Activated T-cell treated with anti-CD3 and anti-CD28 coated beads, Interleukin-2, amount 50 U/mL, for 72 hours (primary cell): ENCODE results near the gene PAK5. TPM values are rescaled to one million over a fixed set of nuclear protein-coding genes. Genes with fewer than 3 reads are reported as not detected.

Source experiments
- ATAC-seq, 2 donors: fragments of 150-1000 bp; cut with Tn5 transposase; replicated peaks in 1 of 2; 2 replicates each; pipeline ENCODE4 v1.10.0; 2021; ENCODE audit warnings: moderate library complexity in 2 of 2, mild to moderate bottlenecking in 1 of 2
- DNase-seq, 2 donors: peaks; one replicate each; pipeline ENCODE4 v3.0.0; 2021 to 2022; ENCODE audit warnings: mixed read lengths in 1 of 2
- H3K27ac Mint-ChIP-seq: one replicate; pipeline ENCODE4 v1.8.0; 2022; ENCODE audit warnings: mild to moderate bottlenecking, moderate library complexity, mixed read lengths
- H3K27me3 Mint-ChIP-seq: one replicate; pipeline ENCODE4 v1.8.0; 2022; ENCODE audit warnings: low read depth, mixed read lengths
- H3K36me3 Mint-ChIP-seq, 2 donors: one replicate each; pipeline ENCODE4 v1.8.0; 2022; ENCODE audit warnings: mixed read lengths in 2 of 2, mild to moderate bottlenecking in 1 of 2; ENCODE audit not compliant: insufficient read depth in 2 of 2
- H3K4me1 Mint-ChIP-seq: one replicate; pipeline ENCODE4 v1.8.0; 2022; ENCODE audit warnings: low read depth, mixed read lengths
- H3K4me3 Mint-ChIP-seq, 2 donors: one replicate each; pipeline ENCODE4 v1.8.0; 2022; ENCODE audit warnings: mild to moderate bottlenecking in 2 of 2, mixed read lengths in 2 of 2, moderate library complexity in 2 of 2
- H3K9me3 Mint-ChIP-seq, 2 donors: one replicate each; pipeline ENCODE4 v1.8.0; 2022; ENCODE audit warnings: mixed read lengths in 2 of 2
- total RNA-seq, 2 donors: library from RNA; stranded (reverse); gene quantifications; one replicate each; pipeline ENCODE4 v1.2.3, GENCODE V29; 2022

The PAK5 gene
- total RNA-seq, 2 donors from 2014 or later: not detected

DNA sequence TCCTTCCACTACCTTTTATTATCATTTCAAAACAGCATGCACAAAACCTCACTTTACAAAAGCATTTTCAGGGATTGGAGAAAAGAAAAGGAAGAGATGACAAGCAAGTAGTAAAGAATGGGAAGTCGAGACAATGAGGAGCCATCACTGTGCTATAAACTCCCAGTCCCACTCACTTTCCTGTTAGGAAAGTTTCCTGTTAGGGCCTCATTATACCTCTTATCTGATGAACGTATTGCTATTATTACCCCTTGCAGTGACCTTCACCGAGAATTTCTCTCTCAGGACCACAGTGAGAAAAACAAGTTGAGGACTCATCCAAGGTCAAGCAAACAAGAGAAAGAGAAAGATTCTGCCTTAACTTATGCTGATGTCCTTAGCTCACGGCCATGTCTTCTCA lies 295.7 kb downstream of the PAK5 start:
- Mint-ChIP-seq H3K4me1 (no peaks in the 10 kb centered on the region), H3K9me3 (peaks cover 2 to 3% of the 10 kb centered on the region in 2 donors), H3K36me3 (no peaks in the 10 kb centered on the region), H3K4me3 (no peak overlapping the region), H3K27ac (no peak overlapping the region), H3K27me3 (peaks cover 5% of the 10 kb centered on the region)
- ATAC-seq: no peak
- DNase-seq: no peak

DNA sequence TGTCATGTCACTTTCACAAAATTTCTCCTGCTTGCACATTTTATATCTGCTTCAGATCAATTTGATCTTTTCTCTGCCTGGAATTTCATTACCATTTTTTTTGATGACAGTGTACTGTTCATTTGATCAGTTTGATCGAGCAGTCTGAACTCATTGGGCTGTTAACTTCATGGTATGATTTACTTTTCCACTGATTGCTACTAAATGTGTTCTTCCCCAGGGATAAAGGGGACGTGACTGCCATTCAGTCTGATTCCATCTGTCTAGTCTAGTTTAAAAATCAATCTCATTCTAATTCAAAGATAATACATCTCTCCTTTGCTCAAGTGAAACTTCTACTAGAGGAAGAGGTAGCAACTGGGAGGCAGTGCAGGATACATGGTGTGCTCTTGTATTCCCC lies 303.4 kb downstream of the PAK5 start:
- Mint-ChIP-seq H3K36me3 (no peaks in the 10 kb centered on the region), H3K9me3 (no peaks in the 10 kb centered on the region), H3K27ac (no peak overlapping the region), H3K4me3 (no peak overlapping the region), H3K27me3 (no peaks in the 10 kb centered on the region), H3K4me1 (no peaks in the 10 kb centered on the region)
- ATAC-seq: no peak
- DNase-seq: no peak

DNA sequence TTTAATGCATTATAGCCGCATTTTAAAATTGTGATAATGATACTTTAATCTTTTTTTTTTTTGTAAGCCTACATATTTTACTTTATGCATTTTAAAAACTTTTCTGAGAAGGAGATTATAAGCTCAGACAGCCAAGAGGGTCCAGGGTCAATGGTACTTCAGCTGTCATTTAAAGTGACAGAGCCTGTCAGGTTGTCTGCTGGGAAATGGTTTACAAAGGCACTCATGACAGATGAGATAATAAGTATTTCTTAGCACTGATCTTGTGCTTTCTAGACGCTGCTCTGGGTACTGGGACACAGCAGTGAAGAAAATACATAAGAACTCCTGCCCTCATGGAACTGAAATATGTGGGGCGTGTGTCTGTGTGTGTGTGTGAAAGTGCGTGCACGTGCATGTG lies 304.9 kb downstream of the PAK5 start:
- Mint-ChIP-seq H3K27me3 (no peaks in the 10 kb centered on the region), H3K4me1 (no peaks in the 10 kb centered on the region), H3K4me3 (no peak overlapping the region), H3K36me3 (no peaks in the 10 kb centered on the region), H3K27ac (no peak overlapping the region), H3K9me3 (no peaks in the 10 kb centered on the region)
- DNase-seq: no peak
- no peak for ATAC-seq

DNA sequence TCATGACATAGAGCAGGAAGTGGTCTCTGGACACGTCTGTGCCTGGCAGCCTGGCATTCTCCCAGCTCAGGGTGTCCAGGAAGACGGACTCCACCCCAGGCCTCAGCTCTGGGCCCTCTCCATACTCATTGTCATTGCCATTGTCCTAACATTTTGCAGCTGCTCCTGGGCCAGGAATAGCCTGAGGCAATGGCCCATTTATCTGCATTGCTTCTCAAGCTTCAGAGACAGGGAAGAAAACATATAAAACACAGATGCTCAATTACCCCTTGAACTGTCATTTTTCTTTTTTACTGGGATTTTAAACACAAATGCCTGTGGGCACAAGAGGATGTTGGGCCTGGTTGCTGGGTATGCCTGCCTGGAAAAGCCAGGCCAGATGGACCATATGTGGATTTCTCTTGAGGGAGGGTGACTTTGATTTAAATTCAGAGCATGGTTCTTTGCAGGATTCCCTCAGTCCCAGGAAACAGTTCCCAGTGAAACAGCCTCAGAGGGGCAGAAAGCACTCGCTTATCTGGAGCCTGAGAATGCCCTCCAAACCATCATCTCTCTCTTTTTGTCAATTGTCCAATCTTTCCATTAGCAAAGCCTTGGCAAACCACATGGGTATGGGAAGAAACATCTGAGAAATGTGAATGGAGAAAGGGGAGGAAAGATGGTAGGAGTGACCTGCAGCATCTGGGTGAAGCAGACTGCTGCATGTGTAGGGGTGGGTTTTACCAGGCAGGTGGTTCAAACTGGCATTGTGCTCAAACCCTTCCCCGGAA lies 306.6 kb downstream of the PAK5 start:
- no peaks in the 10 kb centered on the region for H3K9me3 Mint-ChIP-seq

DNA sequence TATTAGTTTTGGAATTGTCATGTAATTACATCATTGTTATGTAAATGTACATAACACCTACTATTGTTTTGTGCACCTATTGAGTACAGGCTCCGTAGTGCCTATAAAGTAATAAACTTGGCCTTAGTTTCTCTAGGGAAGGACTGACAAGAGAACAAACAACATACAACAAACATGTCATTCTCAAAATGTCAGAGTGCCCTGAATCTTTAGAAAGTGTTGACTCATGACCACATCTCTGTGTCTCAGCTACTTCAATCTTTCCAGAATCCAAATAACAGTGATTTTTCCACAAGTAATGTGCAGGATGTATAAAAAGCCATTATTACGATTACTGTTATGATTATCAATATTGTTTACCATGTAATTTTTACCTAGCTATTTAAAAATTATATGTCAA lies 307.3 kb downstream of the PAK5 start:
- ATAC-seq (no peak), DNase-seq (no peak)
- Mint-ChIP-seq H3K36me3 (no peaks in the 10 kb centered on the region), H3K4me3 (no peak overlapping the region), H3K27ac (no peak overlapping the region), H3K27me3 (no peaks in the 10 kb centered on the region), H3K9me3 (no peaks in the 10 kb centered on the region), H3K4me1 (no peaks in the 10 kb centered on the region)

More for the DNA sequence above, 306.6 kb downstream of the PAK5 start:
- ATAC-seq (no peak), DNase-seq (no peak)
- Mint-ChIP-seq H3K36me3 (no peaks in the 10 kb centered on the region), H3K27me3 (no peaks in the 10 kb centered on the region), H3K4me1 (no peaks in the 10 kb centered on the region), H3K4me3 (no peak overlapping the region), H3K27ac (no peak overlapping the region)

DNA sequence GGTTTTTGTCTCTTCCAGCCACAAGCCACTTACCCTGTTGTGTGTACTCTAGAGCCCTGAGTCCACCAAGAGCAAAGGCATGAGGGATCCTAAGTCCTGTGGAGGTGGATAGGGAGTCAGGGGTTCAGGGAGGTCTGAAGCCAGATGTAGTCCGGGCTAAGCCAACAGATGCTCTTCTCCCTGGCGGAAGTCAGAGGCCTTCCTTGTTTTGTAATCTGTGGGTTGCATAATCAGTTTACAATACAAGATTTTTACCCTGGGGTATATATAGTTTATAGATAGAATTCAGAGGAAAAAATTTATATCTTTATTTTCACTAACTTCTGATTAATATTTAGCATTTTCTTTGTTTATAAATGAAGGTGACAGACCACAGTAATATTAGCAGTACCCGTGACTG lies 315.2 kb downstream of the PAK5 start:
- Mint-ChIP-seq H3K36me3 (no peaks in the 10 kb centered on the region), H3K4me3 (no peak overlapping the region), H3K4me1 (no peaks in the 10 kb centered on the region), H3K27ac (no peak overlapping the region), H3K9me3 (no peaks in the 10 kb centered on the region), H3K27me3 (peaks cover 9% of the 10 kb centered on the region)
- ATAC-seq (no peak), DNase-seq (no peak)

DNA sequence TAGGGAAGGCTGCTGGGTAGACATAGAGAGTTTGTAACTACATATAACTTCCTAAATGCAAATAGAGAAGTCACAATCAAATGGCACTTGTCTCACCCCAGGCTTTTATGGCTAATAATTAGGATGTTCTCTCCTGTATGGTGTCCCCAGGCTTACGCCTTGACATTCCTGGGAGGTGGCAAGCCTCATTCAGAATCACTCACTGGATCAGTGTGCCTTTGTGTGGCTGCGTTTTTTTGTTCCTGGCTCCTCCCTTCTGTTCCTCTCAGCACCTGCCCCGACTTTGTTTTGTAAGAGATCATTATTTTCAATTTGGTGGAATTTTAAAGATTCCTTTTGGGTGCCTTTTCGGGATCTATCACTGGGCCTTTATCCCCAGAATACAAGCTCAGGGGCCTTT lies 318.8 kb downstream of the PAK5 start:
- H3K36me3 Mint-ChIP-seq: no peaks in the 10 kb centered on the region
- DNase-seq (no peak), ATAC-seq (no peak)
- no peak overlapping the region for H3K4me3 Mint-ChIP-seq
- no peak overlapping the region for H3K27ac Mint-ChIP-seq
- H3K4me1 Mint-ChIP-seq: no peaks in the 10 kb centered on the region
- H3K9me3 Mint-ChIP-seq: no peaks in the 10 kb centered on the region
- H3K27me3 Mint-ChIP-seq: peaks cover 36% of the 10 kb centered on the region

DNA sequence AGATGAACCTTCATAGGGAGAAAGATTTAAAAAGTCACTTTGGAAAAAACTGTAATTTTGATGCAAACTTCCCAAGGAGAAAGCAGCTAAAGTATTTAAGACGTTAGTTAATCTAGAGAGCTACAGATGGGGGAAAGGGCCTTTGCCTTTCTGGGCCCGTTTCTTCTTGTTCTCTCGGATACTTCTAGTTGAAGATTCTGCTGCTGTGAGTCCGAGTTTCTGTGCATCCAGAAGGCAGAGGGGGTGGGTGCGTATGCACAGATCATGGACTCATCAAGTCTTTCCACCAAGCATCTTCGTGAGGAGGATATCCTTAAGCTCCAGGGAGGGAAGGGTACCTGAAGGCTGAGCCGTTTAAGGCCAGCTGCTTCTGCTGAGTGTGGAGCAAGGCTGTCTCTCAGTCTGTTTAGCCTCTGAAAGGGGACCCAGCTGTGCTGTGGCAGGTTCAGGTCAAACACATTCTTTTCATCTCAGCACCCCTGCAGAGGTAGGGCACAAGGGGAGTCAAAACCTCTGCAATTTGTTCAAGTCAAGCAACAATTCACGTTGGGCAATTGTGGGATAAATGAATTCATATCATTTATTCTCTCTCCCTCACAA lies 320.2 kb downstream of the PAK5 start:
- Mint-ChIP-seq H3K27me3 (peaks cover 50% of the 10 kb centered on the region), H3K4me1 (no peaks in the 10 kb centered on the region), H3K27ac (no peak overlapping the region), H3K36me3 (no peaks in the 10 kb centered on the region), H3K4me3 (no peak overlapping the region), H3K9me3 (no peaks in the 10 kb centered on the region)
- DNase-seq: no peak
- no peak for ATAC-seq

DNA sequence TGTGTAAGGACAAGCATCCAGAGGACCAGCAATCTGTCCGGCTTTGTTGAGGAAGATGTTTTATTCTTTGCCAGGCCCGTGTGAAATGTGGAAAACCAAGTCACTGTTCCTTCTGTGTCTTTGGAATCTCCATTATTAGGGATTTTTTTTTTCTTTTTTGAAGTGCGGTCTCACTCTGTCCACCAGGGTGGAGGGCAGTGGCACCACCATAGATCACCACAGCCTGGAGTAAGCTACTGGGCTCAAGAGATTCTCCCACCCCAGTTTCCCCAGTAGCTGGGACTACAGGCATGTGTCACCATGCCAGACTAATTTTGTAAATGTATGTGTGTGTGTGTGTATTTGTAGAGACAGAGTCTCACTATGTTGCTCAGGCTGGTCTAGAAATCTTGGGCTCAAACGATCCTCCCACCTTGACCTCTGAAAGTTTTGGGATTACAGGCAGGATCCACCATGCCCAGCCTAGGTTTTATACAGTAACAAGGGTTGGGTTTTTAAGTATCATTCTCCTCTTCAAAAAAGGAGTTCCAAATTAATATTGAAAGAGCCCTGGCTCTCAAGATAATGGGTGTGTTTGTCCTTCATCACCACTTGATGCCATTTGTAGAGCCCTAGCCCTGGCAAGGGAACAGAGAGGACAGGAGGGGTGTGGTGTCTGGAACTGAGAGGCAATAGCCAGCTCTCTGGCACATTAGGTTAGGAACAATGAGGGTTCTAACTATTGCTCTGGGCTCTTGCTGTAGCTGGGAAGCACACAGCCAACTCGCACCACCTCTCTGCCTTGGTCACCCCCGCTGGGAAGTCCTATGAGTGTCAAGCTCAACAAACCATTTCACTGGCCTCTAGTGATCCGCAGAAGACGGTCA lies 321.3 kb downstream of the PAK5 start:
- no peak for DNase-seq
- Mint-ChIP-seq H3K27me3 (peaks cover 61% of the 10 kb centered on the region), H3K4me1 (no peaks in the 10 kb centered on the region), H3K4me3 (no peak overlapping the region), H3K9me3 (no peaks in the 10 kb centered on the region), H3K27ac (no peak overlapping the region), H3K36me3 (no peaks in the 10 kb centered on the region)
- ATAC-seq: no peak

DNA sequence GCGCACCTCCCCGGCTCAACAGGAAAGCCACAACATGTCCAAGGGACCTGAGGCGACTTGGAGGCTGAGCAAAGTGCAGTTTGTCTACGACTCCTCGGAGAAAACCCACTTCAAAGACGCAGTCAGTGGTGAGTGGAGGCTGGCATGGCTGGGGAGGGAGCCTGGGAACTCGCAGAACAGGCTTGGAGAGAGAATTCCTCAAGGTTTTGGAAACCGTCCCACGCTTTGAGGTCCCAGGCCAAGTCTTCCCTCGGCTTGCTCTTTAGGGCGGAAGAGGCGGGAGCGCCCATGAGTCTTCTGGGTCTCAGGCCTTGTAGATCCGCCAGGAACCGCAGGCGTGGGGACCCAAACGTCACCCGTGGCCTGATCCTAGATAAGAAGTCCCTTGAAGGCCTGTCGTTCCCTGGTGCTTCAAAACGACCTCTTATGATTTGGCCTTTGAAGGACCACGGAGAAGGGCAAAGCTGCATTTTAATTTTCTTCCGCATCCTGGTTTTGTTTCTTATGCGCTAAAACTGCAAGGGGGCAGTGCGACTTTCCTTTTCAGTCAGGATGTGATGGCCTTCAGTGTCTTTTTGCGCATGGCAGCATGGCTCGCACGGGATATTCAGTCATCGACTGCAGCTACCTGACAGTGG lies 322.5 kb downstream of the PAK5 start:
- ATAC-seq (no peak), DNase-seq (no peak)
- no peak overlapping the region for H3K4me3 Mint-ChIP-seq
- no peaks in the 10 kb centered on the region for H3K9me3 Mint-ChIP-seq
- H3K4me1 Mint-ChIP-seq: no peaks in the 10 kb centered on the region
- H3K27me3 Mint-ChIP-seq: peaks cover 70% of the 10 kb centered on the region
- no peak overlapping the region for H3K27ac Mint-ChIP-seq
- H3K36me3 Mint-ChIP-seq: no peaks in the 10 kb centered on the region

DNA sequence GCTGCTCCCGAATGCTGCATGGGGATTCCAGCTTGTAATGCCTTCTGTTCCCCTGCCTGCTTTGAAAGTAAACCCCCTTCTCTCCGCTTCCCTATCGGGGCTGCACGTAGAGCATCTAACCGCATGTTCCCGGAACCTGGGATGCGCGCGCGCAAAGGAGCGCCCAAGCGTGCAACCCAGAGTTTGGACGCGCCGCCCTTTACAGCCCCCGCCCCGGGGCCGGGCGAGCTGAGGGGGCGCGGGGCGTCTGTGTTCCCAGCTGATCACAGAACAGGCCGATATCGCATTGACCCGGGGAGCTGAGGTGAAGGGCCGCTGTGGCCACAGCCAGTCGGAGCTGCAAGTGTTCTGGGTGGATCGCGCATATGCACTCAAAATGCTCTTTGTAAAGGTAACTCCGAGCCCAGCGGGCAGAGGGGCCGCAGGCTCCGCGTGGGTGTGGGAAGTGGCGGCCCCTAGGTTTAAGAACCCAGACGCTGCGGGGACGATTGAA lies 323.1 kb downstream of the PAK5 start:
- H3K4me3 Mint-ChIP-seq: peak overlapping the region in 1 of 2 donors; percentile 20
- H3K27me3 Mint-ChIP-seq: peaks cover 73% of the 10 kb centered on the region
- ATAC-seq: no peak
- no peak overlapping the region for H3K27ac Mint-ChIP-seq
- H3K36me3 Mint-ChIP-seq: no peaks in the 10 kb centered on the region
- DNase-seq: no peak
- no peaks in the 10 kb centered on the region for H3K9me3 Mint-ChIP-seq
- no peaks in the 10 kb centered on the region for H3K4me1 Mint-ChIP-seq

DNA sequence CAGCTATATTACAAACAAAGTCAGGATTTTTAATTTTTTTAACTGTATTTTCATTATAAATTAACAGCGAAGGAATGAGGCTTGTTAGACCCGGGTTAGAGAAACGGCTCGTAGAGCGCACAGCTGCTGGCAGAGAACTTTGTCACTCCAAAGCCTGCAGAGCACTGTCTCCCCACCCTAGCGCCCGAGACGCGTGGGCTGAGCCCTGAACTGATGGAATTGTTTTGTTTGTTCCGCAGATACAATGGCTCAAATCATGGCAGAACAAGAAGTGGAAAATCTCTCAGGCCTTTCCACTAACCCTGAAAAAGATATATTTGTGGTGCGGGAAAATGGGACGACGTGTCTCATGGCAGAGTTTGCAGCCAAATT lies 323.7 kb downstream of the PAK5 start:
- Mint-ChIP-seq H3K27ac (no peak overlapping the region), H3K36me3 (no peaks in the 10 kb centered on the region), H3K27me3 (peaks cover 76% of the 10 kb centered on the region), H3K4me1 (no peaks in the 10 kb centered on the region), H3K9me3 (no peaks in the 10 kb centered on the region), H3K4me3 (no peak overlapping the region)
- DNase-seq (no peak), ATAC-seq (no peak)
